IMR-90 (cell line): ENCODE data around the gene SGSM2. TPM values are rescaled to one million over a fixed set of nuclear protein-coding genes. Genes with fewer than 3 reads are reported as not detected.
A peak's percentile ranks its signal among the peaks of the same experiment; 100 is the strongest.

ENCODE experiments used
- ATAC-seq: fragments of 200-7000 bp; cut with Tn5 transposase; 2 replicates; pipeline ENCODE4 v1.9.1; 2020; ENCODE audit warnings: low read depth, mild to moderate bottlenecking, moderate library complexity
- BruUV-seq: library from RNA; stranded (reverse); fragments of 400-500 nt; replicated peaks from 2 replicates; lab custom pipeline; 2021; lab: Mats Ljungman, UMichigan
- CTCF ChIA-PET: fragments of 300-600 bp; formaldehyde crosslinking; extraction: SDS; loops from one replicate; lab custom pipeline; 2021; ENCODE audit warnings: antibody characterized with exemption; lab: Yijun Ruan, JAX
- POLR2A ChIA-PET: fragments of 300-600 bp; sonication (Branson Sonifier 250); formaldehyde crosslinking; loops from one replicate; lab custom pipeline; 2022; ENCODE audit warnings: antibody characterized with exemption; ENCODE audit not compliant: unreplicated experiment; lab: Charles Lee
- DNase-seq: peaks from one replicate; pipeline ENCODE4 v3.0.0; 2013
- H2AFZ ChIP-seq: replicated peaks from 2 replicates; pipeline ENCODE3; 2013; ENCODE audit warnings: low read length, mild to moderate bottlenecking; ENCODE audit not compliant: poor library complexity
- H2AK5ac ChIP-seq: 2 replicates; pipeline ENCODE4 v1.6.1; 2013; ENCODE audit warnings: low read depth, low read length, inconsistent platforms
- H2AK9ac ChIP-seq: replicated peaks from 2 replicates; pipeline ENCODE3; 2013; ENCODE audit warnings: mild to moderate bottlenecking, low read depth, low read length, moderate library complexity; ENCODE audit not compliant: poor library complexity
- H2BK120ac ChIP-seq: 2 replicates; pipeline ENCODE4 v1.6.1; 2013; ENCODE audit warnings: low read depth, low read length, inconsistent platforms
- H2BK15ac ChIP-seq: 3 replicates; pipeline ENCODE4 v1.6.1; 2013; ENCODE audit warnings: low read depth, low read length, inconsistent platforms
- H2BK20ac ChIP-seq: 2 replicates; pipeline ENCODE4 v1.6.1; 2013; ENCODE audit warnings: low read depth, mild to moderate bottlenecking, inconsistent platforms, low read length, moderate library complexity
- H2BK5ac ChIP-seq: 2 replicates; pipeline ENCODE4 v1.6.1; 2013; ENCODE audit warnings: mild to moderate bottlenecking, low read depth, low read length, inconsistent platforms; ENCODE audit not compliant: poor library complexity, severe bottlenecking
- H3K14ac ChIP-seq: replicated peaks from 2 replicates; pipeline ENCODE4 v1.6.1; 2013; ENCODE audit warnings: low read depth, low read length, inconsistent platforms
- H3K18ac ChIP-seq: 2 replicates; pipeline ENCODE4 v1.6.1; 2013; ENCODE audit warnings: low read depth, low read length, control low read depth
- H3K23ac ChIP-seq: 2 replicates; pipeline ENCODE4 v1.6.1; 2013; ENCODE audit warnings: low read depth, low read length, inconsistent platforms
- H3K27ac ChIP-seq: 2 replicates; pipeline ENCODE4 v1.5.1; 2013; ENCODE audit warnings: mild to moderate bottlenecking, control low read depth, low read length; ENCODE audit not compliant: insufficient read depth
- H3K27me3 ChIP-seq: 2 replicates; pipeline ENCODE4 v1.6.1; 2013; ENCODE audit warnings: low read length; ENCODE audit not compliant: control insufficient read depth, insufficient read depth
- H3K36me3 ChIP-seq: 2 replicates; pipeline ENCODE4 v1.6.1; 2013; ENCODE audit warnings: low read length, mixed read lengths; ENCODE audit not compliant: control insufficient read depth, insufficient read depth
- H3K4ac ChIP-seq: 2 replicates; pipeline ENCODE4 v1.6.1; 2013; ENCODE audit warnings: low read depth, low read length, inconsistent platforms
- H3K4me1 ChIP-seq: 2 replicates; pipeline ENCODE4 v1.6.1; 2013; ENCODE audit warnings: low read length, mixed read lengths; ENCODE audit not compliant: control insufficient read depth, insufficient read depth
- H3K4me2 ChIP-seq: 2 replicates; pipeline ENCODE4 v1.6.1; 2013; ENCODE audit warnings: low read depth, mild to moderate bottlenecking, control low read depth, low read length, moderate library complexity
- H3K4me3 ChIP-seq: 2 replicates; pipeline ENCODE4 v1.5.1; 2013; ENCODE audit warnings: low read depth, mild to moderate bottlenecking, control low read depth, low read length, moderate library complexity; ENCODE audit not compliant: insufficient read depth
- H3K56ac ChIP-seq: 2 replicates; pipeline ENCODE4 v1.6.1; 2013; ENCODE audit warnings: low read length, inconsistent platforms; ENCODE audit not compliant: insufficient read depth; ENCODE audit errors: extremely low read depth
- H3K79me1 ChIP-seq, 2 experiments: 2 replicates each; pipeline ENCODE4 v1.6.1; 2013; ENCODE audit warnings: low read length in 2 of 2, inconsistent platforms in 1 of 2, low read depth in 1 of 2
- H3K9ac ChIP-seq: 2 replicates; pipeline ENCODE4 v1.6.1; 2013; ENCODE audit warnings: low read depth, low read length, control low read depth
- H3K9me1 ChIP-seq: 2 replicates; pipeline ENCODE4 v1.6.1; 2013; ENCODE audit warnings: low read length, inconsistent platforms; ENCODE audit not compliant: insufficient read depth
- H3K9me3 ChIP-seq: 2 replicates; pipeline ENCODE4 v1.6.1; 2013; ENCODE audit warnings: low read length; ENCODE audit not compliant: control insufficient read depth, insufficient read depth
- H4K20me1 ChIP-seq: 2 replicates; pipeline ENCODE4 v1.6.1; 2013; ENCODE audit warnings: low read length, inconsistent platforms; ENCODE audit not compliant: insufficient read depth
- H4K5ac ChIP-seq: 2 replicates; pipeline ENCODE4 v1.6.1; 2013; ENCODE audit warnings: mild to moderate bottlenecking, low read depth, low read length, control low read depth
- H4K8ac ChIP-seq, 2 experiments: 2 replicates each; pipeline ENCODE4 v1.6.1; 2013; ENCODE audit warnings: low read depth in 2 of 2, low read length in 2 of 2, control low read depth in 1 of 2, inconsistent platforms in 1 of 2
- H4K91ac ChIP-seq: 2 replicates; pipeline ENCODE4 v1.6.1; 2013; ENCODE audit warnings: low read depth, low read length, inconsistent platforms; ENCODE audit not compliant: insufficient read depth
- BHLHE40 ChIP-seq: fragments of 150-350 bp; IDR thresholded peaks from 2 replicates; pipeline ENCODE4 v1.6.1; 2016; ENCODE audit warnings: mild to moderate bottlenecking, low read depth, low read length
- CEBPB ChIP-seq: IDR thresholded peaks from 2 replicates; pipeline ENCODE4 v1.6.1; 2012; ENCODE audit warnings: low read depth, low read length, improper control_type of control experiment
- CHD1 ChIP-seq: IDR thresholded peaks from 2 replicates; pipeline ENCODE4 v1.6.1; 2012; ENCODE audit warnings: low read depth, low read length, improper control_type of control experiment
- CTCF ChIP-seq: conservative IDR thresholded peaks from 2 replicates; pipeline ENCODE4 v1.5.1; 2012; ENCODE audit warnings: mild to moderate bottlenecking, low read depth, low read length, improper control_type of control experiment
- ELK1 ChIP-seq: fragments of 150-350 bp; IDR thresholded peaks from 2 replicates; pipeline ENCODE4 v1.6.1; 2016; ENCODE audit warnings: low read depth, mild to moderate bottlenecking, low read length, moderate library complexity, borderline replicate concordance
- FOS ChIP-seq: fragments of 150-350 bp; IDR thresholded peaks from 2 replicates; pipeline ENCODE4 v1.6.1; 2016; ENCODE audit warnings: low read depth, low read length
- MAFK ChIP-seq: IDR thresholded peaks from 2 replicates; pipeline ENCODE4 v1.6.1; 2012; ENCODE audit warnings: low read depth, low read length, improper control_type of control experiment
- MAZ ChIP-seq: IDR thresholded peaks from 2 replicates; pipeline ENCODE4 v1.6.1; 2012; ENCODE audit warnings: low read depth, mild to moderate bottlenecking, low read length, improper control_type of control experiment, moderate library complexity, borderline replicate concordance
- MXI1 ChIP-seq: IDR thresholded peaks from 2 replicates; pipeline ENCODE4 v1.6.1; 2012; ENCODE audit warnings: low read depth, mild to moderate bottlenecking, low read length, moderate library complexity, borderline replicate concordance
- NFE2L2 ChIP-seq: fragments of 150-350 bp; IDR thresholded peaks from 2 replicates; pipeline ENCODE4 v1.6.1; 2016; ENCODE audit warnings: low read depth, mild to moderate bottlenecking, low read length
- POLR2A ChIP-seq: IDR thresholded peaks from 2 replicates; pipeline ENCODE4 v1.6.1; 2012; ENCODE audit warnings: mild to moderate bottlenecking, low read depth, low read length
- RAD21 ChIP-seq: IDR thresholded peaks from 2 replicates; pipeline ENCODE4 v1.6.1; 2012; ENCODE audit warnings: low read length, improper control_type of control experiment
- RCOR1 ChIP-seq: IDR thresholded peaks from 2 replicates; pipeline ENCODE4 v1.6.1; 2012; ENCODE audit warnings: mild to moderate bottlenecking, low read length, improper control_type of control experiment; ENCODE audit not compliant: insufficient replicate concordance
- RFX5 ChIP-seq: IDR thresholded peaks from 2 replicates; pipeline ENCODE4 v1.8.0; 2012; ENCODE audit warnings: low read depth, mild to moderate bottlenecking, low read length, moderate library complexity
- SMC3 ChIP-seq: fragments of 150-350 bp; IDR thresholded peaks from 2 replicates; pipeline ENCODE4 v1.6.1; 2016; ENCODE audit warnings: low read depth, mild to moderate bottlenecking, antibody characterized with exemption, low read length, moderate library complexity
- WGBS, 2 experiments: methylation state at CpG; one replicate each; pipeline versions ENCODE4 v1.1.5 to v1.1.7; 2013; ENCODE audit warnings: missing lambda C conversion rate in 2 of 2; ENCODE audit not compliant: insufficient read length in 1 of 2; ENCODE audit errors: extremely low coverage in 2 of 2; 5-methylcytosine and 5-hydroxymethylcytosine counted together
- dilution Hi-C: fragments of 300-500 bp; cut with HindIII; formaldehyde crosslinking; loops from one replicate; pipeline ENCODE4 v1.14.3; 2018; ENCODE audit warnings: low sequenced_read_pairs; ENCODE audit not compliant: unreplicated experiment
- in situ Hi-C: fragments of 300-500 bp; cut with MboI; formaldehyde crosslinking; loops from 3 replicates; pipeline ENCODE4 v1.14.3; 2019; ENCODE audit warnings: low sequenced_read_pairs, inconsistent platforms, mixed read lengths
- intact Hi-C: fragments of 100-400 bp; cut with micrococcal nuclease; formaldehyde crosslinking; loops from 2 replicates; pipeline ENCODE4 v1.10.0; 2022
- polyA plus RNA-seq, 3 experiments: library from polyadenylated mRNA; depleted of rRNA; stranded (reverse); fragments of >200 nt; gene quantifications; 2 replicates each; pipeline ENCODE4 v1.2.3, GENCODE V29; 2012; ENCODE audit warnings: low replicate concordance in 1 of 3
- total RNA-seq: library from RNA; depleted of rRNA; stranded (reverse); fragments of >200 nt; gene quantifications from 2 replicates; pipeline ENCODE4 v1.2.3, GENCODE V29; 2012
- TF ChIP-seq, protein P1 (sequence below): fragments of 150-350 bp; IDR thresholded peaks from 2 replicates; pipeline ENCODE4 v1.6.1; 2017; ENCODE audit warnings: mild to moderate bottlenecking, antibody characterized with exemption, low read length, low read depth

Gene SGSM2
- total and polyA plus RNA-seq, 2 of the 4 experiments (the other 2 are of a cell fraction): 13.6 to 81.2 TPM

GRCh38 chr17:2357931-2358434 lies 20.7 kb downstream of the SGSM2 start:
- CTCF ChIA-PET: interaction anchor here (0.5 to 0.6 kb wide), 2 partner anchors 16 to 1182 kb away, joined by 3 to 4 read pairs; no protein-coding TSS in a partner anchor
- no peak overlapping the region for H2AFZ ChIP-seq
- dilution Hi-C loops (no loop called here), in situ Hi-C loops (no loop called here), intact Hi-C loops (no loop called here)
- 93% methylated on average over 3 of the region's 10 CpGs; no CpG with 5 or more reads in 1 of the 2 experiments for WGBS, 2 experiments
- H3K4me3 ChIP-seq: no peak overlapping the region
- no peak overlapping the region for H4K91ac ChIP-seq
- no TSS peak for BruUV-seq
- H3K56ac ChIP-seq: no peak overlapping the region
- H3K18ac ChIP-seq: no peak overlapping the region
- no peak overlapping the region for H2BK5ac ChIP-seq
- peak overlapping the region; percentile 13 for H2AK5ac ChIP-seq
- H2BK15ac ChIP-seq: no peak overlapping the region
- no peaks in the 10 kb centered on the region for H3K27me3 ChIP-seq
- no peak overlapping the region for H4K5ac ChIP-seq
- no peaks in the 10 kb centered on the region for H3K9me3 ChIP-seq
- H4K20me1 ChIP-seq: peaks cover 32% of the 10 kb centered on the region
- peak overlapping the region; percentile 14; the same call in 1 of the 2 replicates for H2BK20ac ChIP-seq
- H3K4me1 ChIP-seq: peaks cover 8% of the 10 kb centered on the region
- H2AK9ac ChIP-seq: no peak overlapping the region
- no peak overlapping the region for H3K4me2 ChIP-seq
- H3K14ac ChIP-seq: no peak overlapping the region
- H3K9ac ChIP-seq: no peak overlapping the region
- DNase-seq (no peak), ATAC-seq (no peak)
- H3K23ac ChIP-seq: no peak overlapping the region
- H3K9me1 ChIP-seq: peaks cover 23% of the 10 kb centered on the region
- H3K4ac ChIP-seq: no peak overlapping the region
- POLR2A ChIA-PET: no interaction called here
- H4K8ac ChIP-seq: no peak overlapping the region
- no peak for TF ChIP-seq RCOR1
- no peak for TF ChIP-seq ELK1
- no peak for TF ChIP-seq CTCF
- TF ChIP-seq CEBPB: no peak
- TF ChIP-seq SMC3: no peak
- TF ChIP-seq CHD1: no peak
- no peak for TF ChIP-seq MAFK
- TF ChIP-seq FOS: no peak
- no peak for TF ChIP-seq POLR2A
- TF ChIP-seq RFX5: no peak
- TF ChIP-seq MAZ: no peak
- TF ChIP-seq RAD21: no peak
- TF ChIP-seq BHLHE40: no peak
- TF ChIP-seq NFE2L2: no peak
- no peak for TF ChIP-seq MXI1
- TF ChIP-seq, protein P1, sequence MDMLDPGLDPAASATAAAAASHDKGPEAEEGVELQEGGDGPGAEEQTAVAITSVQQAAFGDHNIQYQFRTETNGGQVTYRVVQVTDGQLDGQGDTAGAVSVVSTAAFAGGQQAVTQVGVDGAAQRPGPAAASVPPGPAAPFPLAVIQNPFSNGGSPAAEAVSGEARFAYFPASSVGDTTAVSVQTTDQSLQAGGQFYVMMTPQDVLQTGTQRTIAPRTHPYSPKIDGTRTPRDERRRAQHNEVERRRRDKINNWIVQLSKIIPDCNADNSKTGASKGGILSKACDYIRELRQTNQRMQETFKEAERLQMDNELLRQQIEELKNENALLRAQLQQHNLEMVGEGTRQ: no peak
- no peak overlapping the region for H2BK120ac ChIP-seq
- H3K79me1 ChIP-seq: peaks cover 5 to 27% of the 10 kb centered on the region in 2 experiments; a peak in 2 of 4 replicates
- H3K36me3 ChIP-seq: peaks cover 11% of the 10 kb centered on the region
- no peak overlapping the region for H3K27ac ChIP-seq
